Omental fat pad (tissue), 4 donors: ENCODE measurements around the gene NEU4. TPM values are rescaled to one million over a fixed set of nuclear protein-coding genes. Genes with fewer than 3 reads are reported as not detected.
"Not testable (repeated sequence)": the region's sequence is repeated elsewhere in the genome, so short reads cannot be mapped to it uniquely, and the experiment has no call there.

ENCODE experiments used
- ATAC-seq: fragments of 150-250 bp; one replicate; pipeline ENCODE4 v1.9.1; 2016; ENCODE audit warnings: mild to moderate bottlenecking, moderate library complexity; ENCODE audit not compliant: low FRiP score
- DNase-seq: peaks from one replicate; pipeline ENCODE4 v3.0.0-alpha.2; 2019; ENCODE audit warnings: low spot score
- CTCF ChIP-seq, 3 donors: fragments of 450-650 bp; IDR thresholded peaks; one replicate each; pipeline ENCODE4 v1.5.1; 2016 to 2017; ENCODE audit warnings: antibody characterized with exemption in 3 of 3, mild to moderate bottlenecking in 3 of 3, moderate library complexity in 2 of 3
- total RNA-seq, 4 donors: library from RNA; depleted of rRNA; stranded (reverse); fragments of >200 nt; gene quantifications; one replicate each; pipeline ENCODE4 v1.1.0, GENCODE V29; 2016

The NEU4 gene
- total RNA-seq, 4 donors from 2014 or later = 0.79 to 4.4 (median 2.5) TPM

- no peak for TF ChIP-seq CTCF (IDR thresholded peaks at IDR 0.05)
- no peak for ATAC-seq
- no peak for DNase-seq
Observed at GRCh38 chr2:241818943-241819270, 9.9 kb downstream of the NEU4 start.

GRCh38 chr2:241819947-241820624 lies 11.1 kb downstream of the NEU4 start:
- not testable (repeated sequence) for DNase-seq, ATAC-seq

GRCh38 chr2:241820625-241821384 lies 11.8 kb downstream of the NEU4 start:
- no peak for DNase-seq
- no peak for TF ChIP-seq CTCF (IDR thresholded peaks at IDR 0.05)
- no peak for ATAC-seq

- ATAC-seq (no peak), DNase-seq (no peak)
- TF ChIP-seq CTCF (IDR thresholded peaks at IDR 0.05) = no peak
Observed at GRCh38 chr2:241821460-241822263, 12.7 kb downstream of the NEU4 start.

GRCh38 chr2:241822264-241822623 lies 13.3 kb downstream of the NEU4 start:
- ATAC-seq (no peak), DNase-seq (no peak)
- no peak for TF ChIP-seq CTCF (IDR thresholded peaks at IDR 0.05)

- not testable (repeated sequence) for ATAC-seq, DNase-seq
Observed at GRCh38 chr2:241823531-241824437, 14.8 kb downstream of the NEU4 start.

GRCh38 chr2:241827394-241827793 lies 18.4 kb downstream of the NEU4 start:
- DNase-seq = no peak
- no peak for ATAC-seq
- no peak for TF ChIP-seq CTCF (IDR thresholded peaks at IDR 0.05)
